ENCODE data around the gene BCDIN3D.
A peak's percentile ranks its signal among the peaks of the same experiment; 100 is the strongest.
"Not testable (repeated sequence)": the region's sequence is repeated elsewhere in the genome, so short reads cannot be mapped to it uniquely, and the experiment has no call there.

The BCDIN3D gene

GRCh38 chr12:49876070-49876469 is 33.2 kb upstream of the BCDIN3D start:
- no peak for DNase-seq

DNA sequence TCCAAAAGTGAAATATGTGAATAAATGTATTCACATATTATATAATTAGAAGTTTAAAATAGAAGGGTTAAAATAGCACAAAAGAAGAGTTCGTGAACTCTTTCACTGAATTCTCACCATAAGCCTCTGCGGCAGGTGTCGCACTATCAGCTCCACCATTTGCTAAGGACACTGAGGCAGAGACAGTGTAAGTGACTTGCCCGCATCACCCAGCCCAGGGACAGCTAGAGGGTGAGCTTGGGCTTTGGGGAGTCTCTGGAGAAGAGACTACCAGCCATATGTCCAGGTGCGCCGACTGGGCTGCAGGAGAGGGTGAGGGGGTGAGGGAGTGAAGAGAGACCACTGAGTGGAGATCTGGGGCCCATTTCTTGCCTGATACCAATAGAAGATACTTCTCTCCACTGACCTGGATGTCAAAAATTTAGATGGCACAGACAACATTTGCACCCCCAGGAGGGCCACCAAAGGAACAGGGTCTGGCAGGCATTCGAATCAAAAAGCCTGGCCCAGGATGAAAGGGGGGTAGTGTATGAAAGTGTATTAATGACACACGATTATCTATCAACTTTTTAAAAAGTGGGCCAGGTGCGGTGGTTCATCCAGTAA is 32.3 kb upstream of the BCDIN3D start:
- DNase-seq = no peak

GRCh38 chr12:49874142-49874897 is 31.4 kb upstream of the BCDIN3D start:
- DNase-seq = no peak

- no peak for DNase-seq
Observed at GRCh38 chr12:49873361-49873934, 30.5 kb upstream of the BCDIN3D start.

DNA sequence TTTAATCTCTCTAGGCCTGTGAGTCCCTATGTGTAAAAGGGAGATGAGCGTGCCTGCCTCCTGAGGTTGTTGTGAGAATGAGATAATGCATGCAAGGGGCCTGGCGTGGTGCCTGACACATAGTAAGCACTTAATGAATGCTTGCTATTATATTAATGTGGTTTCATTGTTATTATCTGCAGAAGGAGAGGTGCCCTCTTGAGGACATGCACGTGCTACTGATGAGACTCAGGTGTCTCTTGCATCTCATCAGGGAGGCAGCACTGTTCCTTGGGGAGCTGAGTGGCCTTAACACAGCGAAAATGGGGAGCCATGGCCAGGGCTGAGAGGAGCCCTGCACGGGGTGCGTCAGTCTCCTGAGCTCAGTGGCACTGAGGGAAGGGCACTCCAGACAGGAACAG is 29.9 kb upstream of the BCDIN3D start:
- DNase-seq = no peak

- no peak for DNase-seq
Observed at GRCh38 chr12:49872381-49872780, 29.5 kb upstream of the BCDIN3D start.

GRCh38 chr12:49871811-49872251 is 28.9 kb upstream of the BCDIN3D start:
- DNase-seq = not testable (repeated sequence)

DNA sequence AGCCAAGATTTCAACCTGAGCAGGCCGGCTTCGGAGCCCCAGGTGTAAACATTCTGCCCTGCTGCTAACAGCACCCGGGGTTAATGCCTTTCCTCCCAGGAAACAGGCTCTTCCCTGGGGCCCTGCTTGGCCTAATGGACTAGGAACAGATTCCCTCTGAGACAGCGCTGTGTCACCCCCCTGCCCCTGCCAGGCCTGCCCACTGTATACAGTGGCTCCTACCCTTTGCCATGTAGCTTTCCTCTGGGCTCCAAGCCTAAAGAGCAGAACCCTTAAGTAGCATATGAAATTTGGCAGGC is 28.3 kb upstream of the BCDIN3D start:
- DNase-seq = no peak

GRCh38 chr12:49870501-49871262 is 27.8 kb upstream of the BCDIN3D start:
- DNase-seq = no peak

DNA sequence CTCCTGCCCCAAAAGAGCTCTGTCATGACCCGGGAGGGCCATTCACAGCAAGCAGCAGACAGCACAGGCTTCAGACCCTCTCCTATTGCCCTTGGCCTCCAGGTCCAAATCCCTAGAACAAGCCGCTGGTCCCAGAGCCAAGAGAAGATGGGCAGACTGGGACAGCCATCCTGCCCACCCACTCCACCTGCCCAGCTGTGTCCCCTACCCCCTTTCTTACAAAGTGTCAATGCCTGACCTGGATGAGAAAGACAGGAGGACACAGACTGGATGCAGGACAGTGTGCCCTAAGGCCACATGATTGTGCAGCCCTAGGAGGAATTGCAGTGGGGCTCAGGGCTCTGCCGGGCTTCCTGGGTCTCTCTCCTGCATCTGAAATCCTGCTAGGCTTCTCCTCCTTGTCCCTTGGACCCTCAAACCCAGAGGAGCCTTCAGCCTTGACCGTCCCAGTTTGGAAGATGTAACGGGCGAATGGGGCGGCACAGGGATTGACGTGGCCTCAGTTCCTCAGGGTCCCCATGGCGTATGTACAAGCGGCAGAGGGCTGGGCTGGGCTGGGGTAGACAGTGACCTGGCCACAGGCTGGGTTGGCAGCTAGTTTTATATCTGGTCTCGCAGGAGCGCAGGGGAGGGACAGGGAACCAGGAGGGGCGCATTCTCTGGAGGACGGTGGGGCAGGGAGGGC is 27.1 kb upstream of the BCDIN3D start:
- no peak for DNase-seq

DNA sequence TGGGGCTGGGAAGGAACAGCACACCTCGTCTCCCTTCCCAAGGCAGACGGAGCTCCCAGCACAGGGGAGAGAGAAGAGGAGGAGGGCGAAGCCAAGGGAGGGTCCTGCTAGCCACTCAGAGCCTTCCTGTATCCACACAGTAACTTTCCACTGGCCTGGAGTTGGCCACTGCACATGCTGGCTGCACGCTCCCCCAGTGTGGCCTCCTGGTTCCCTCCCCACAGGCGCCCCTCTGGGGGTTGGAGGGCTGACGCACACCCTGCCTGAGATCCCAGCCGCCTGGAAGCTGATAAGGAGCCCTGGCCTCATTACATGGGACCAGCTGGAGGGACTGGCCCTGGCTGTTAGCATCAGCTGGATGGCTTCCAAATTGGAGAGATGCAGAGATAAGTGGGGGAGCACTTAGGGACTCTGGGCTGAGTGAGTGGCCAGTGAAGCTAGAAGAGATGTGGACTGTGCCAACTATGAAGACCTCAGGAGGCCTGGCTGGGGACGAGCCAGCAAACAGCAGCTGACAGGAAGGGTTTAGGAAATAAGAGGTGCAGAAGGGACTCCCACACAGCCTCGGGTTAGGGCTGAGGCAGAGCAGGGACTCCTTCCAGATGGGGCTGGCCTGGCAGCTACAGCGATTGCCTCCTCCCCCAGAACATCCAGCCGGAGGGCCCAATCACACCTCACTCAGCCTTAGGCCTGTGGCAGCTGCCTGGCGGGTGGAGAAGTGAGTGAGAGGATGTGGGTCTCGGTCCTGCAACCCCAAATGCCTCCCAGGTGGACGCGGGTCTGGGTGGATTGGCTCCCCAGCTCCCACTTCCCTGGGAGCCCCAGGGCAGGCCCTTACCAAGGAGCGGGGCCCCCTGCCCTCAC is 26.3 kb upstream of the BCDIN3D start:
- peak; percentile 47 for DNase-seq

DNA sequence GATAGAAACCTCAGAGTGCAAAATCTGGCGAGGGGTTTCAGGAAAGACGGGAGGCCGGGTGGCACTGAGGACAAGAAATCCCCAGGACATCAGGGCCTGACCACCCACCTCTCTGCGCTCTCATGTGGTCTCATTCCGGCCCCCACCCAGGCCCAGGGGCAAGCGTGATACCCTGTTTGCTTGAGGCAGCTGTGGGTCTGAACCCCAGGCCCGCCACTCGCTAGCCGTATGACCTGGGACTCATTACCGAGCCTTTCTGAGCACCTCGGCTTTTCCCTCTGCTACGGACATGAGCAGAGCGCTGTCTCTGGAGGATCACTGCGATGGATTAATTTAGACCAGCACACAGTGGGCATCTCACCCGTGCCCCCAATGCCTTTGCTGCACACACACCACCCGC is 25.5 kb upstream of the BCDIN3D start:
- DNase-seq = no peak

DNA sequence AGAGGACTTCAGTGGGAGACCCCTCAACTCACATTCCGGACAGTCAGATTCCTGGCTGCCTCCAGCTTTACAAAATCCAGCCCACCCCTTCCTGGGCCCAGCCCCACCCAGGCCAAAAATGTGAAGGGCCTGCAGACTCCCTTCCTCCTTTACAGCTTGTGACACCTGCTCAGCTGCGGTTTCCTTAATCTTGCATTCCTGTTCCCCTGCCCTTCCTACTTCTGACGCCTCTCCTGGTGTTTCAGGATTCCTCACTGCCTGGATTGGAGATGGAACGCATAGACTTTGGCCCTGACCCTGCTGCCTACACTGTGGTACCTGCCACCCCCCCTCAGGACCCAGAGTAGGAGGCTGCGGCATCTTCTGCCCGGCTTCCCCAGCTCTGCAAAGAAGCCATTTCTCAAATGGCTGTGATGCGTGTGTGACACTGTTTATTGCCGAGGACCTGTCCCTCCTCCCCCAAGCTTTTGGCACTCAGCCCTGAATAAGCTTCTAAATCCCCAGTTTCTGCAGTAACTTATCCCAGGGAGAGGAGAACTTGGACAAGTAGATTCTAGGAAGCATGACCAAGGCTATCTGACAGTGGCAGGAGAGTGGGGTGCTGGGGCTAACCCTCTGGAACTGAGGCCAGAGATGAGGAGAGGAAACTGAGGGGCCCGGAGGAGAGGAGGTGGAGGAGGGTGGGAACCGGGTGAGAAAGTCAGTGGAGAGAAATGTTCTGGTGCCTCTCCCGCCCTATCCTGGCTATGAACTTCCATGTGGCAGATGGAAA is 24.9 kb upstream of the BCDIN3D start:
- DNase-seq = no peak

DNA sequence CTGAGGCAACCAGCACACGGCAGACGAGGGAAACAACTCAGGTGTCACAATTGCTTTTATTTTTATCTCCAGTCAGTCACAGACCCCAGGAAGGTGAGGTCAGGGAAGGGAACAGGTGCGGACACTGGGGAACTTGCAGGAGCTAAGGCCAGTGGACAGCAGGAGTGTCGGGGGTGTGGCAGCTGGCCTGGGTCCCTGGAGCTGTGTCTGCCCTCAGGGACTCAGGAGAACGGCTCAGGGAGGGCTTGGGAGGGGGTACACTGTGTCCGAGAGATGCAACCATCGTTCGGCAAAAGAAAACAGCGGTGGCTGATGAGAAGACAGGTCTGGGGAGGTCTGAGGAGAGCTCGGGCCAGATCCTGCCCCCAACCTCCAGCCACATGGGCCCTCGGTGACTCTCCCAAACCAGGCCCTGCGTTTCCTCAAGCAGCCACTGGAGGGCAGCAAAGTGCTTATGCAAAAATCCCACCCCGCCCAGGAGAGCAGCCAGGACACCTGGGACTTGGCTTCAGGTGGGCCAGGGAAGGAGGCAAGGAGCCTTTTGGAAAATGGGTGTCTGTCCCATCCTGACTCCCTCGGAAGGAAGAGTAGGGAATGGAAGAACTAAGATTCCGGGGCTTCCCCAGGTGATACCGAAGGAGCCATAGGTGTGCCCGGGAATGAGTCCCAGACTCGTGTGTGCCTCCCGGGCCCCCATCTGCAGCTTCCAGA is 24.1 kb upstream of the BCDIN3D start:
- DNase-seq = no peak

DNA sequence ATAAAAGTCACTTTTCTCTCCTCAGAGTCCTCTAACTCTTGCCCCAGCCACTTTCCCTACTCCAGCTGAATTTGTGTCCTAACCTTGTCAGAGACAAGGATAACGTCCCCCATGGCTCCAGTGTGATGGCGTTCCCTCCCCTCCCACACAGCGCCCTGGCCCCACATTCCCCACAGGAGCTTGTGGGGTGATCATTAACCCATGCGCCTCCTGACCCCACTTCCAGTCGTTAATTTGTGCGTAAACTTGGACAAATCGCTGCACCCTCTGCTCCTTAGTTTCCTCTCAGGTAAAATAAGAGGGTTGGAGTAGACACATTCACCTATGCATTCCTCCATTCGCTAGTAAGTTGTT is 22.9 kb upstream of the BCDIN3D start:
- no peak for DNase-seq

DNA sequence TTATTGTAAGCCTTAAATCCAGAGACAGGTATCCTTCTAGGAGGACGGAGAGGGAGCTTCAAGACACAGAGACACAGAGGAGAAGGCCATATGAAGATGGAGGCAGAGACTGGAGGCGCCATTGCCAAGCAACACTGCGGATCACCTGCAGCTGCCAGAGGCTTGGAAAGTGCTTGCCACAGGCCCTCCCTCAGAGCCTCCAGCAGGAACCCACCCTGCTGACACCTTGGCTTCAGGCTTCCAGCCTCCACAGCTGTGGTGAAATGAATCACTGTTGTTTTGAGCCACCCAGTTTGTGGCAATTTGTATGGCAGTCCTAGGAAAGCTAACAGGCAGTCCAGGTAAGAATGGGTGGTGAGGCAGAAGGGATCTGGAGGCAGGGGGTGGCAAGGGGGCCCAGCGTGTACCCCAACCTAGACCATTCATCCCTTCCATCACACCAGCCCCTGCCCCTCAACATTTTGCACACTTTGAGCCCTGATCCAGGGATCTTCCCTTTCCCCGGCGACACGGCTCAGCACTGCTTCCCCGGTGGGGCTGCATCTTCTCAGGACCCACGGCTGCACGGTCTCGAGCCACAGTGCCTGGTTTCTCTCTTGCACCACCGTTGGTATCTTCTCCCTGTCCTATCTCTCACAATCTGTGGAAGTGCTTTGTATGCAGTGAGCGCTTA is 22.3 kb upstream of the BCDIN3D start:
- no peak for DNase-seq

GRCh38 chr12:49864798-49865090 is 21.8 kb upstream of the BCDIN3D start:
- DNase-seq = no peak

DNA sequence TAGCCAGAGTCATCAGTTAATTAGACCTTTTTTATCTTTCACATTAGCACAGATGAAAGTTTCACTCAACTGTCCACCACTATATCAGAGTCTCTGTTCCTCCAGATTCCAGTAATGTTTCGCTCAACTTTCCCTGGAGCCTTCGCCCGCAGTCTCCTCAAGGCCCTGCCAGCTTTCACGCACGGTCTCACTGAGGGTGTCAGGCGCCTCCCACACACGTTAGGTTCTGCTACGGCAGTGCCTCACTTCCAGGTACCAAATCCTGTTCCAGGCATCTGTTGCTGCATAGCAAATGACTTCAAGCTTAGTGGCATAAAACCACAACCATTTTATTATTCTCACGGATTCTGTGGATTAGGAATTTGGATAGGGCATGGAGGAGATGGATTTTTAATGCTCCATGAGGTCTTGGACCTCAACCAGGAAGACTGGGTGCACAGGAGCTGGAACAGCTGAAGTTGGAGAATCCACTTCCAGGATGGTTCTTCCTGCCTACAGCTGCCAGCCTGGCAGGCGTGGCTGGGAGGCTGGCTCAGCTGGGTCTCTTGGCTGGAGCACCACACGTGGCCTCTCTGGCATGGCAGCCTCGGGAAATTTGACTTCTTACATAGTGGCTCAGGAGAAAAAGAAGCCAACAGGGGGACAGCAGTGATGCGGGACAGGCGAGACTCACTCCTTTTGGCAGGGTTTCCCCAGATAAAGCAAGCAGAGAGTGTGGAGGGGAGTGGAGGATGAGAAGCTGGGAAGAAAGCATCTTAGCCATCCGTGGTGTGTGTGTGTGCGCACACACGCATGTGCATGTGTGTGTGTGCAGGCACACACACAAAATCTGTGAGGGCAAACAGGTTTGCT is 21.3 kb upstream of the BCDIN3D start:
- DNase-seq = no peak

GRCh38 chr12:49860921-49861320 is 18.0 kb upstream of the BCDIN3D start:
- not testable (repeated sequence) for DNase-seq

Measured in NCI-H1436 treated with DMSO at 0.1 percent for 48 hours (cell line).